ENCODE data around the gene ZNF710. TPM values are rescaled to one million over a fixed set of nuclear protein-coding genes. Genes with fewer than 3 reads are reported as not detected.

Gene ZNF710
- total and polyA plus RNA-seq, 9 of the 15 experiments (the other 6 are each of a cell fraction or from before 2014, with no cell fraction given): 0.56 to 14.2 (median 5.2) TPM

DNA sequence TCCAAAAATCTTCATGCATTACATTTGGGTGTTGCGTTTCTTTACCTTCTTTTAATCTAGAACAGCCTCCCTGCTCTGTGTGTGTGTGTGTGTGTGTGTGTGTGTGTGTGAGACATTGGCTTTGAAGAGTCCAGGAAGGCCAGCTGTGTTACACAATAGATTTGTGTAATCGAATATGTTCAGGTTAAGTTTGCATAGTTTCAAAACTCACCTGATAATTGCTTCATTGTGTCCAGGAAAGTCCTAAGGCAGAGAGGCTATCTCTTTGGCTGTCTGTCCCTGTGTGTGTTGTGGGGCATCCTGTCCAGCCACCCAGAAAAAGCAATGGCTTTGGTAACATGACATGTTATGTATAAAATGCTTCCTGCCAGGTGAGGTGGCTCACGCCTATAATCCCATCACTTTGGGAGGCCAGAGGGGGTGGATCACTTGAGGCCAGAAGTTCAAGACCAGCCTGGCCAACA is 37.5 kb downstream of the ZNF710 start:
- no peak overlapping the region for H3K4me3 ChIP-seq
- CTCF ChIA-PET (ENCODE audit: low intra/inter-chr PET ratio): no interaction called here
- TF ChIP-seq ZNF318 (IDR thresholded peaks at IDR 0.05; ENCODE audit: borderline replicate concordance in 1 of 2, low read depth in 1 of 2) (peak in 1 of 2 experiments; percentile 6; a peak in 1 of 4 replicates), FIP1L1 (IDR thresholded peaks at IDR 0.05; ENCODE audit: low read depth, low read length, poor library complexity, severe bottlenecking) (no peak), SMARCA5 (IDR thresholded peaks at IDR 0.05) (0 out of 2 replicates have a peak, but pooled peaks have one; percentile 21), ATF3 (IDR thresholded peaks at IDR 0.05) (0 out of 2 replicates have a peak, but pooled peaks have one; percentile 3), ATF3 (CRISPR knock-in tag; conservative IDR thresholded peaks at IDR 0.05) (no peak), CEBPB (tag; IDR thresholded peaks at IDR 0.05) (peak; percentile 78), SMARCE1 (IDR thresholded peaks at IDR 0.05) (peak; percentile 9; the same call in 1 of the 2 replicates), ZC3H8 (IDR thresholded peaks at IDR 0.05) (no peak), ARID1B (IDR thresholded peaks at IDR 0.05) (0 out of 2 replicates have a peak, but pooled peaks have one; percentile 32), CEBPG (CRISPR knock-in tag; IDR thresholded peaks at IDR 0.05) (no peak), CEBPG (tag; conservative IDR thresholded peaks at IDR 0.05 in 1 of 2, IDR thresholded peaks at IDR 0.05 in 1 of 2) (0 out of 4 replicates have a peak, but pooled peaks have one; percentile 17 to 32), ZEB2 (IDR thresholded peaks at IDR 0.05) (0 out of 2 replicates have a peak, but pooled peaks have one; percentile 5)
- H3K27me3 ChIP-seq (ENCODE audit: control insufficient read depth in 2 of 2, insufficient read depth in 2 of 2, low read length in 2 of 2): no peaks in the 10 kb centered on the region
- ATAC-seq (no peak), DNase-seq (ENCODE audit: extremely low read depth in 1 of 4, low spot score in 3 of 4) (no peak), FAIRE-seq (no peak)
- intact Hi-C loops (cut with micrococcal nuclease) (no loop called here), in situ Hi-C loops (cut with MboI) (no loop called here)
- no peaks in the 10 kb centered on the region for H4K20me1 ChIP-seq (replicated peaks; ENCODE audit: control insufficient read depth, insufficient read depth, low read length)
- peak overlapping the region; percentile 52 for H2AFZ ChIP-seq (ENCODE audit: low read depth, low read length)
- POLR2A ChIA-PET: no interaction called here
- H3K4me1 ChIP-seq (replicated peaks in 1 of 2; ENCODE audit: control insufficient read depth in 2 of 2, insufficient read depth in 2 of 2, low read length in 2 of 2): peaks cover 48 to 60% of the 10 kb centered on the region in 2 experiments
- no peaks in the 10 kb centered on the region for H3K36me3 ChIP-seq (ENCODE audit: control insufficient read depth, insufficient read depth, low read length)
- H3K9me3 ChIP-seq (replicated peaks; ENCODE audit: control insufficient read depth, insufficient read depth, low read depth, low read length): no peaks in the 10 kb centered on the region
- no peak overlapping the region for H3K4me2 ChIP-seq (ENCODE audit: insufficient read depth, low read length)
- peak overlapping the region; percentile 55; the same call in 2 of the 3 replicates for H3K27ac ChIP-seq (ENCODE audit: extremely low read depth, low read depth, low read length)
- WGBS (ENCODE audit: insufficient coverage, low coverage, missing lambda C conversion rate): 67% methylated on average over 3 of the region's 3 CpGs
- BruUV-seq (replicated peaks): no TSS peak
- H3K9me1 ChIP-seq (ENCODE audit: control insufficient read depth, insufficient read depth, low read length): no peaks in the 10 kb centered on the region
- no peak overlapping the region; a peak in 1 of 4 replicates for H3K9ac ChIP-seq (ENCODE audit: insufficient read depth in 1 of 2, low read depth in 2 of 2, low read length in 2 of 2)
- H3K79me2 ChIP-seq (ENCODE audit: control insufficient read depth, insufficient read depth, low read length): no peaks in the 10 kb centered on the region; the same call in 2 of the 3 replicates

All from K562 (cell line).